Measurements from ENCODE around the gene ELK4.

ELK4 gene

DNA sequence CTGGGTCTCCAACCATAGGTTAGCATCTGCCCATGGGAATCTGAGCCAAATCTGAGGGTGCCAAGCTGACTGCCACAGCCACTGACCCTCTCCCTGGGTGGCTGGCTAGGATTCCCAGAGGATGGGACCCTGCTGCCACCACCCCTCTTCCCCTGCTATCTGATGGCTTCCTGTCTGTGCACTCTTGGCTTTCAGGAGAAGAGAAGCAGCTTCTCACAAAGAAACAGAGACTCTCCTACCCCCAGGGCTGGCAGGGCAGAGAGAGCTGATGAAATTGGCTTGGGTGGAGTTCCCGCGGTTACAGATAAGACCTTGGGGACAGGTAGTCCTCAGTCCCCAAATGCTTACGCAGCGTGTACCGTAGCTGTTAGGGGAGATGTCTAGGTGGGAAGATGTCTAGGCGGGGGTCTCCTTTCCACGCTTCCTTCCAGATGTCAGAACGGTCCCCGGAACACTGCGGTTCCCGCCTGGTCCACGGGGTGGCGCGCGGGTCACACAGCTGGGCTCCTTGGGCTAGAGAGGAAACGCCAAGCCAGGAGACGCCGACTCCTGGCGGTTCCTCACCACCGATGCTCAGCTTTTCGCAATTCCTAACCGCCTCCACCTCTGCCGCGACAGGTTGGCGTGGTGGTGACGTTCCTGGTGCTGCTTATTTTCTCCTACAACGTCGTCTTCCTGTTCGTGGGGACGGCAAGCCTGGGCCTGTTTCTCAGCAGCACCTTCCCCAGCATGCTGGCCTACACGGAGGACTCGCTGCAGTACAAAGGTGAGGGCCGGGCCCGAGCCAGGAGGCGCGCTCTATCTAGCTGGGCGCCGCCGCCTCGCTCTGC, 40.1 kb downstream of the ELK4 start:
- peak overlapping the region; percentile 41 for H3K4me3 ChIP-seq (replicated peaks; ENCODE audit: insufficient read depth, low read length)
- peak; percentile 75 to 85 for DNase-seq (ENCODE audit: low read depth in 1 of 2, low spot score in 1 of 2)
- no peak overlapping the region for H3K27ac ChIP-seq (replicated peaks)
- H3K27me3 ChIP-seq (ENCODE audit: insufficient read depth, poor library complexity, severe bottlenecking) = no peaks in the 10 kb centered on the region
- no peak for TF ChIP-seq GABPA (IDR thresholded peaks at IDR 0.05; ENCODE audit: low read depth)
- TF ChIP-seq, protein P1, sequence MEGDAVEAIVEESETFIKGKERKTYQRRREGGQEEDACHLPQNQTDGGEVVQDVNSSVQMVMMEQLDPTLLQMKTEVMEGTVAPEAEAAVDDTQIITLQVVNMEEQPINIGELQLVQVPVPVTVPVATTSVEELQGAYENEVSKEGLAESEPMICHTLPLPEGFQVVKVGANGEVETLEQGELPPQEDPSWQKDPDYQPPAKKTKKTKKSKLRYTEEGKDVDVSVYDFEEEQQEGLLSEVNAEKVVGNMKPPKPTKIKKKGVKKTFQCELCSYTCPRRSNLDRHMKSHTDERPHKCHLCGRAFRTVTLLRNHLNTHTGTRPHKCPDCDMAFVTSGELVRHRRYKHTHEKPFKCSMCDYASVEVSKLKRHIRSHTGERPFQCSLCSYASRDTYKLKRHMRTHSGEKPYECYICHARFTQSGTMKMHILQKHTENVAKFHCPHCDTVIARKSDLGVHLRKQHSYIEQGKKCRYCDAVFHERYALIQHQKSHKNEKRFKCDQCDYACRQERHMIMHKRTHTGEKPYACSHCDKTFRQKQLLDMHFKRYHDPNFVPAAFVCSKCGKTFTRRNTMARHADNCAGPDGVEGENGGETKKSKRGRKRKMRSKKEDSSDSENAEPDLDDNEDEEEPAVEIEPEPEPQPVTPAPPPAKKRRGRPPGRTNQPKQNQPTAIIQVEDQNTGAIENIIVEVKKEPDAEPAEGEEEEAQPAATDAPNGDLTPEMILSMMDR (IDR thresholded peaks at IDR 0.05; ENCODE audit: insufficient read depth, low read length) = peak; percentile 93
- TF ChIP-seq SPI1 (IDR thresholded peaks at IDR 0.05; ENCODE audit: borderline replicate concordance, low read depth) = 0 out of 2 replicates have a peak, but pooled peaks have one; percentile 48
- TF ChIP-seq, protein P2, sequence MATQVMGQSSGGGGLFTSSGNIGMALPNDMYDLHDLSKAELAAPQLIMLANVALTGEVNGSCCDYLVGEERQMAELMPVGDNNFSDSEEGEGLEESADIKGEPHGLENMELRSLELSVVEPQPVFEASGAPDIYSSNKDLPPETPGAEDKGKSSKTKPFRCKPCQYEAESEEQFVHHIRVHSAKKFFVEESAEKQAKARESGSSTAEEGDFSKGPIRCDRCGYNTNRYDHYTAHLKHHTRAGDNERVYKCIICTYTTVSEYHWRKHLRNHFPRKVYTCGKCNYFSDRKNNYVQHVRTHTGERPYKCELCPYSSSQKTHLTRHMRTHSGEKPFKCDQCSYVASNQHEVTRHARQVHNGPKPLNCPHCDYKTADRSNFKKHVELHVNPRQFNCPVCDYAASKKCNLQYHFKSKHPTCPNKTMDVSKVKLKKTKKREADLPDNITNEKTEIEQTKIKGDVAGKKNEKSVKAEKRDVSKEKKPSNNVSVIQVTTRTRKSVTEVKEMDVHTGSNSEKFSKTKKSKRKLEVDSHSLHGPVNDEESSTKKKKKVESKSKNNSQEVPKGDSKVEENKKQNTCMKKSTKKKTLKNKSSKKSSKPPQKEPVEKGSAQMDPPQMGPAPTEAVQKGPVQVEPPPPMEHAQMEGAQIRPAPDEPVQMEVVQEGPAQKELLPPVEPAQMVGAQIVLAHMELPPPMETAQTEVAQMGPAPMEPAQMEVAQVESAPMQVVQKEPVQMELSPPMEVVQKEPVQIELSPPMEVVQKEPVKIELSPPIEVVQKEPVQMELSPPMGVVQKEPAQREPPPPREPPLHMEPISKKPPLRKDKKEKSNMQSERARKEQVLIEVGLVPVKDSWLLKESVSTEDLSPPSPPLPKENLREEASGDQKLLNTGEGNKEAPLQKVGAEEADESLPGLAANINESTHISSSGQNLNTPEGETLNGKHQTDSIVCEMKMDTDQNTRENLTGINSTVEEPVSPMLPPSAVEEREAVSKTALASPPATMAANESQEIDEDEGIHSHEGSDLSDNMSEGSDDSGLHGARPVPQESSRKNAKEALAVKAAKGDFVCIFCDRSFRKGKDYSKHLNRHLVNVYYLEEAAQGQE (IDR thresholded peaks at IDR 0.05; ENCODE audit: insufficient replicate concordance, low read depth) = no peak
- TF ChIP-seq POLR2AphosphoS5 (IDR thresholded peaks at IDR 0.05; ENCODE audit: low read depth) = peak; percentile 49; the same call in 1 of the 2 replicates

DNA sequence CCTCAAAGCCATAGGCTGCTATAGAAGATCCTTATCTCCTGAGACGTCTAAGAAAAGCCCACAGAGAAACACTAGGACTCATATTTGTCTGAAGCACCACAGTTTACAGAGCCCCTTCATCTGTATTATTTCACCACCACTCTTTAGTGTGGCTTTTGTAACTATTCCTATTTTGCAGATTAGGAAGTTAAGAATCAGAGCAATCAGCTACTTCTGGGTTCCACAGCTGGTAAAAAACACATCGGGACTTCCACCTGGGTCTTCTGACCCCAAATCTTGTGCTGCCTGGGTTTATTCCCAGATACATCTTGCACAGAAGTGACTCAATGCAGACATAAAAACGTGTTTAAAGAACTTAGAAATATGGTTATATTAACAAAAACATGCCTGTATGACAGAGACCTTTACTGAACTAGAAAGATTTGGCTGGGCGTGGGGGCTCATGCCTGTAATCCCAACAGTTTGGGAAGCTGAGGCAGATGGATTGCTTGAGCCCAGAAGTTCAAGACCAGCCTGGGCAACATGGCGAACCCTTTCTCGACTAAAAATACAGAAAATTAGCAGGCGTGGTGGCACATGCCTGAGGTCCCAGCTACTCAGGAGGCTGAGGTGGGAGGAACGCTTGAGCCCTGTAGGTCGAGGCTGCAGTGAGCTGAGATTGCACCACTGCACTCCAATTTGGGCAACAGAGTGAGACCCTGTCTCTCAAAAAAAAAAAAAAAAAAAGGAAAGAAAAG, 40.9 kb downstream of the ELK4 start:
- Histone ChIP-seq H3K27me3 (ENCODE audit: insufficient read depth, poor library complexity, severe bottlenecking) (no peaks in the 10 kb centered on the region), H3K27ac (replicated peaks) (no peak overlapping the region), H3K4me3 (replicated peaks; ENCODE audit: insufficient read depth, low read length) (no peak overlapping the region)
- DNase-seq (ENCODE audit: low read depth in 1 of 2, low spot score in 1 of 2) = no peak
- TF ChIP-seq, protein P2 (IDR thresholded peaks at IDR 0.05; ENCODE audit: insufficient replicate concordance, low read depth) = no peak
- TF ChIP-seq POLR2AphosphoS5 (IDR thresholded peaks at IDR 0.05; ENCODE audit: low read depth) = no peak
- TF ChIP-seq GABPA (IDR thresholded peaks at IDR 0.05; ENCODE audit: low read depth) = no peak
- TF ChIP-seq SPI1 (IDR thresholded peaks at IDR 0.05; ENCODE audit: borderline replicate concordance, low read depth) = no peak
- TF ChIP-seq, protein P1 (IDR thresholded peaks at IDR 0.05; ENCODE audit: insufficient read depth, low read length) = no peak

DNA sequence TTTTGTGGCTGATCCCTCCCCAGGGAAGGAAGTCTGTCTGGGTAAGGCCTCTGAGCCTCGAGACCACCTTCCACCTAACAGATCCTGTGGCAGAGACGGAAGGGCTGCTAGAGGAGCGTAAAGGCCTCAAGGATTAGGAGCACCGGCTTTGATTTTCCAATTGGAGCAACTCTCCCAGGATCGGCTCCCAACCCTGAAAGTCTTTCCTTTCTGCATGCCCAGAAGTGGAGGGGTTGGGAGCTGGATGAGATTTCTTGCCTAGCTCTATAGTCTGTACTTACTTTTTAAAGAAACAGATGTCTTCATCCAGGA, 41.4 kb downstream of the ELK4 start:
- H3K4me3 ChIP-seq (replicated peaks; ENCODE audit: insufficient read depth, low read length) = no peak overlapping the region
- no peak for DNase-seq (ENCODE audit: low read depth in 1 of 2, low spot score in 1 of 2)
- H3K27me3 ChIP-seq (ENCODE audit: insufficient read depth, poor library complexity, severe bottlenecking) = no peaks in the 10 kb centered on the region
- TF ChIP-seq GABPA (IDR thresholded peaks at IDR 0.05; ENCODE audit: low read depth) (no peak), POLR2AphosphoS5 (IDR thresholded peaks at IDR 0.05; ENCODE audit: low read depth) (no peak), SPI1 (IDR thresholded peaks at IDR 0.05; ENCODE audit: borderline replicate concordance, low read depth) (no peak)
- TF ChIP-seq, protein P1 (IDR thresholded peaks at IDR 0.05; ENCODE audit: insufficient read depth, low read length) = no peak
- TF ChIP-seq, protein P2 (IDR thresholded peaks at IDR 0.05; ENCODE audit: insufficient replicate concordance, low read depth) = no peak
- no peak overlapping the region for H3K27ac ChIP-seq (replicated peaks)

Data from HL-60 (cell line).